ENCODE data around the gene CFAP161. TPM values are rescaled to one million over a fixed set of nuclear protein-coding genes. Genes with fewer than 3 reads are reported as not detected.

CFAP161 gene
- total and polyA plus RNA-seq, 9 of the 15 experiments (the other 6 are each of a cell fraction or from before 2014, with no cell fraction given): 25.8 to 83.3 (median 75.6) TPM

DNA sequence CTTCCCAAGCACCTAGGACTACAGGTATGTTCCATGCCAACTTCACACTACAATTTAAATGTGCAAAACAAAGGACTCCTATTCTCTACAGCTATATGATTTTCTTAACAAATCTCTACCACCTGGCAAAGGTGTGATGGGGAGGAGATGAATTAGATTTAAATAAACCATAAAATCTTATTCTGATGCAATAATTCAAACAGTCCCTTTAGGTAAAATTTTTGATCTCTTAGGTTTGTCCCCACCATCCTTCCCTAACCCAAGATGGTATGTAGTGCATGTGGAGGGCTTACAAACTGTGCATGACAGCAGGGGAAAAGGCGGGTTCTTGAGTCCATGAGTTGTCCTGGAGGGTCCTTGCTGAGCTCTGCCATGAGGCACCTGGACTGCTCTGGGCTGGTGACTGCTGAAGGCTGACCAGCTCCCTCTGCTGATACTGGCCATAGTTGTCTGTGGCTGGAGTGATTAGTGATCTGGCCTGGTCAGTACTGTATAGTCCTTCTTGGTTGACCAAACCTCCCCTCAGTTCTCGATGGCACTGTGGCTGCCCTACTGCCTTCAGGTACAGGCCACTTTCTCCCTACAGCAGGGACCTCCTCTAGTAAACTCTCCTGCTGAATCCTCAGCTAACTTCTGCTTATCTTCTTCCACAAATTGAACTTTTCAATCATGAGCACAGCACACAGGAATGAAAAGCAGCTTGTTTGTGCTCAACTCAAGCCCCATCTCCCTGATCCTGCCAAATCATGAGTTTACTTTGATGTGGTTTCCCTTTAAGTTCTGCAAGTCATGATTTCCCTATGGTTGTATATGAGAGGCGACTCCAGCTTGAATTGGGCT is 30.1 kb downstream of the CFAP161 start (continued):
- no peak for TF ChIP-seq ZNF445 (CRISPR knock-in tag; IDR thresholded peaks at IDR 0.05; ENCODE audit: low read depth)
- TF ChIP-seq CBX8 (IDR thresholded peaks at IDR 0.05; ENCODE audit: borderline replicate concordance, extremely low read depth, low read depth, low read length, poor library complexity, severe bottlenecking): no peak
- no peak for TF ChIP-seq ZNF717 (CRISPR knock-in tag; IDR thresholded peaks at IDR 0.05)
- TF ChIP-seq KAT8 (IDR thresholded peaks at IDR 0.05; ENCODE audit: low read depth): no peak
- TF ChIP-seq SRSF3 (IDR thresholded peaks at IDR 0.05; ENCODE audit: insufficient read depth, low read length): no peak
- TF ChIP-seq, protein P1, sequence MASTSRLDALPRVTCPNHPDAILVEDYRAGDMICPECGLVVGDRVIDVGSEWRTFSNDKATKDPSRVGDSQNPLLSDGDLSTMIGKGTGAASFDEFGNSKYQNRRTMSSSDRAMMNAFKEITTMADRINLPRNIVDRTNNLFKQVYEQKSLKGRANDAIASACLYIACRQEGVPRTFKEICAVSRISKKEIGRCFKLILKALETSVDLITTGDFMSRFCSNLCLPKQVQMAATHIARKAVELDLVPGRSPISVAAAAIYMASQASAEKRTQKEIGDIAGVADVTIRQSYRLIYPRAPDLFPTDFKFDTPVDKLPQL (IDR thresholded peaks at IDR 0.05; ENCODE audit: extremely low read depth, insufficient read length): no peak
- no peak for TF ChIP-seq ZNF561 (CRISPR knock-in tag; conservative IDR thresholded peaks at IDR 0.05)
- TF ChIP-seq, protein P2, sequence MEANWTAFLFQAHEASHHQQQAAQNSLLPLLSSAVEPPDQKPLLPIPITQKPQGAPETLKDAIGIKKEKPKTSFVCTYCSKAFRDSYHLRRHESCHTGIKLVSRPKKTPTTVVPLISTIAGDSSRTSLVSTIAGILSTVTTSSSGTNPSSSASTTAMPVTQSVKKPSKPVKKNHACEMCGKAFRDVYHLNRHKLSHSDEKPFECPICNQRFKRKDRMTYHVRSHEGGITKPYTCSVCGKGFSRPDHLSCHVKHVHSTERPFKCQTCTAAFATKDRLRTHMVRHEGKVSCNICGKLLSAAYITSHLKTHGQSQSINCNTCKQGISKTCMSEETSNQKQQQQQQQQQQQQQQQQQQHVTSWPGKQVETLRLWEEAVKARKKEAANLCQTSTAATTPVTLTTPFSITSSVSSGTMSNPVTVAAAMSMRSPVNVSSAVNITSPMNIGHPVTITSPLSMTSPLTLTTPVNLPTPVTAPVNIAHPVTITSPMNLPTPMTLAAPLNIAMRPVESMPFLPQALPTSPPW (CRISPR knock-in tag; IDR thresholded peaks at IDR 0.05): peak; percentile 20; the same call in 1 of the 2 replicates
- TF ChIP-seq ZNF644 (tag; IDR thresholded peaks at IDR 0.05; ENCODE audit: low read depth): no peak
- no peak for TF ChIP-seq PHTF2 (CRISPR knock-in tag; IDR thresholded peaks at IDR 0.05)
- no peak for TF ChIP-seq ZNF134 (CRISPR knock-in tag; conservative IDR thresholded peaks at IDR 0.05)
- no peak for TF ChIP-seq NR2C2 (CRISPR knock-in tag; IDR thresholded peaks at IDR 0.05)
- TF ChIP-seq NR2C2 (tag; IDR thresholded peaks at IDR 0.05): no peak
- TF ChIP-seq PHF20 (IDR thresholded peaks at IDR 0.05; ENCODE audit: partially characterized antibody): no peak
- no peak for TF ChIP-seq ZNF24 (IDR thresholded peaks at IDR 0.05)
- no peak for TF ChIP-seq ZFP1 (CRISPR knock-in tag; IDR thresholded peaks at IDR 0.05)
- no peak for TF ChIP-seq NCOA1 (IDR thresholded peaks at IDR 0.05; ENCODE audit: low read depth)
- TF ChIP-seq HLTF (IDR thresholded peaks at IDR 0.05): no peak
- TF ChIP-seq, protein P3, sequence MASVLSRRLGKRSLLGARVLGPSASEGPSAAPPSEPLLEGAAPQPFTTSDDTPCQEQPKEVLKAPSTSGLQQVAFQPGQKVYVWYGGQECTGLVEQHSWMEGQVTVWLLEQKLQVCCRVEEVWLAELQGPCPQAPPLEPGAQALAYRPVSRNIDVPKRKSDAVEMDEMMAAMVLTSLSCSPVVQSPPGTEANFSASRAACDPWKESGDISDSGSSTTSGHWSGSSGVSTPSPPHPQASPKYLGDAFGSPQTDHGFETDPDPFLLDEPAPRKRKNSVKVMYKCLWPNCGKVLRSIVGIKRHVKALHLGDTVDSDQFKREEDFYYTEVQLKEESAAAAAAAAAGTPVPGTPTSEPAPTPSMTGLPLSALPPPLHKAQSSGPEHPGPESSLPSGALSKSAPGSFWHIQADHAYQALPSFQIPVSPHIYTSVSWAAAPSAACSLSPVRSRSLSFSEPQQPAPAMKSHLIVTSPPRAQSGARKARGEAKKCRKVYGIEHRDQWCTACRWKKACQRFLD (CRISPR knock-in tag; IDR thresholded peaks at IDR 0.05): no peak
